ENCODE data around the gene AADAC. TPM values are rescaled to one million over a fixed set of nuclear protein-coding genes. Genes with fewer than 3 reads are reported as not detected.

Gene AADAC
- total and polyA plus RNA-seq, 7 donors: not detected

GRCh38 chr3:151835751-151836525 lies 22.0 kb downstream of the AADAC start:
- Histone ChIP-seq H3K27ac (no peak overlapping the region), H3K4me1 (peaks cover 0 to 17% (median 12%) of the 10 kb centered on the region in 4 donors), H3K4me3 (no peak overlapping the region), H3K36me3 (no peaks in the 10 kb centered on the region), H3K9me3 (no peaks in the 10 kb centered on the region), H3K27me3 (no peaks in the 10 kb centered on the region)
- DNase-seq: no peak
- intact Hi-C loops (cut with DNase I): loop anchor here (5.0 to 10.0 kb wide), 3 partner anchors 81 to 611 kb away; no protein-coding TSS in a partner anchor
- 65 to 80% methylated on average over 5 of the region's 5 CpGs for WGBS, 2 donors
- TF ChIP-seq EP300 (IDR thresholded peaks at IDR 0.05) (no peak), POLR2AphosphoS5 (IDR thresholded peaks at IDR 0.05) (no peak), POLR2A (IDR thresholded peaks at IDR 0.05) (no peak)
- TF ChIP-seq, protein P1, sequence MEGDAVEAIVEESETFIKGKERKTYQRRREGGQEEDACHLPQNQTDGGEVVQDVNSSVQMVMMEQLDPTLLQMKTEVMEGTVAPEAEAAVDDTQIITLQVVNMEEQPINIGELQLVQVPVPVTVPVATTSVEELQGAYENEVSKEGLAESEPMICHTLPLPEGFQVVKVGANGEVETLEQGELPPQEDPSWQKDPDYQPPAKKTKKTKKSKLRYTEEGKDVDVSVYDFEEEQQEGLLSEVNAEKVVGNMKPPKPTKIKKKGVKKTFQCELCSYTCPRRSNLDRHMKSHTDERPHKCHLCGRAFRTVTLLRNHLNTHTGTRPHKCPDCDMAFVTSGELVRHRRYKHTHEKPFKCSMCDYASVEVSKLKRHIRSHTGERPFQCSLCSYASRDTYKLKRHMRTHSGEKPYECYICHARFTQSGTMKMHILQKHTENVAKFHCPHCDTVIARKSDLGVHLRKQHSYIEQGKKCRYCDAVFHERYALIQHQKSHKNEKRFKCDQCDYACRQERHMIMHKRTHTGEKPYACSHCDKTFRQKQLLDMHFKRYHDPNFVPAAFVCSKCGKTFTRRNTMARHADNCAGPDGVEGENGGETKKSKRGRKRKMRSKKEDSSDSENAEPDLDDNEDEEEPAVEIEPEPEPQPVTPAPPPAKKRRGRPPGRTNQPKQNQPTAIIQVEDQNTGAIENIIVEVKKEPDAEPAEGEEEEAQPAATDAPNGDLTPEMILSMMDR (IDR thresholded peaks at IDR 0.05): no peak

DNA sequence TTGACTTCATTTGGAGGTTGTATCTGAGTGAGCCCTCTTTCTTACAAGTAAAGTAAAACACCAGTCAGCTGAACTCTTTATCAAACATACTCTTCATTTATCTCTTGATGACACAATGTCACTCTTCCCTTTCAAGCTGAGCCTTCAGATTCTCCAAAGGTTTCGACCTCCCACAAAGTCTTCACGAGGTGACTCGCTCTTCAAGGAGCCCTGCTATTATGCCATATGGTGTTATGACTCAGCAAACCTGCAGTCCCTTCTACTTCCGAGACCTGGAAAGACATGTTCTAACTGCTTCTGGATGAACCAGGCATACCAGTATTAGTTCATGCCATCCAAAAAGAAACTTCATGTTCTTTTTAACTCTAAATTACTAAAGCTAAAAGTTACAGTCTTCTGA lies 23.1 kb downstream of the AADAC start:
- Histone ChIP-seq H3K27ac (no peak overlapping the region), H3K4me1 (peaks cover 0 to 17% (median 12%) of the 10 kb centered on the region in 4 donors)
- intact Hi-C loops (cut with DNase I): loop anchor here (5.0 to 10.0 kb wide), 3 partner anchors 80 to 612 kb away; no protein-coding TSS in a partner anchor

DNA sequence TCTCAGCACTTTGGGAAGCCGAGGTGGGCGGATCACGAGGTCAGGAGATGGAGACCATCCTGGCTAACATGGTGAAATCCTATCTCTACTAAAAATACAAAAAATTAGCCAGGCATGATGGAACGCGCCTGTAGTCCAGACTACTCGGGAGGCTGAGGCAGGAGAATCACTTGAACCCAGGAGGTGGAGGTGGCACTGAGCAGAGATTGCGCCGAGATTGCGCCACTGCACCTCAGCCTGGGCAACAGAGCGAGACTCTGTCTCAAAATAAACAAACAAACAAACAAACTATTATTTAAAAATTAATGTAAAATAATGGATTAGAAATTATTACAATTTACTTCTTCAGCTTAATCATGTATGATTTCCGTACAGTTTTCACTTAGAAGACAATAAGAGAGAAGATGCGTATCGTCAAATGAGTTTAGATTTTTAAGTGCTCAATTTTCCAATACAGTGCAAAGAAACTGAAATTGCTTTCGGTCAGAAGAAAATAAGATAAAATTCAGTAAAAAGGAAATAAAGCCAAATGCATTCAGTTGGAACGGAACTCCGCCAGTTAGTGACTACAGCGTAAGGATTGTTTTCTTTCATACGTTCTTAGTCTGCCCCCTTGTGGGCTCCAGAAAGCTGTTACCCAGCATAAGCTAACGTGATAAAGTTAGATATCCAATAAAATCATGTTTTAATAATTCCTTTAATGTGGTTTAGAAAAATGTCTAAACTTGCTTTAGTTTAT lies 24.8 kb downstream of the AADAC start:
- Histone ChIP-seq H3K9me3 (no peaks in the 10 kb centered on the region), H3K27me3 (no peaks in the 10 kb centered on the region), H3K27ac (no peak overlapping the region), H3K4me1 (peaks cover 0 to 17% (median 12%) of the 10 kb centered on the region in 4 donors), H3K36me3 (no peaks in the 10 kb centered on the region), H3K4me3 (peak overlapping the region in 1 of 4 donors; percentile 13)
- peak; percentile 66 for DNase-seq
- intact Hi-C loops (cut with DNase I): loop anchor here (1.0 to 10.0 kb wide), 4 partner anchors 79 to 614 kb away; no protein-coding TSS in a partner anchor
- 55 to 61% methylated on average over 19 of the region's 19 CpGs for WGBS, 2 donors
- TF ChIP-seq POLR2AphosphoS5 (IDR thresholded peaks at IDR 0.05): no peak
- no peak for TF ChIP-seq POLR2A (IDR thresholded peaks at IDR 0.05)
- TF ChIP-seq EP300 (IDR thresholded peaks at IDR 0.05): no peak
- TF ChIP-seq, protein P1 (IDR thresholded peaks at IDR 0.05): peak; percentile 21 to 84 (median 76)

More for the DNA sequence above, 23.1 kb downstream of the AADAC start:
- Histone ChIP-seq H3K36me3 (no peaks in the 10 kb centered on the region), H3K9me3 (no peaks in the 10 kb centered on the region), H3K27me3 (no peaks in the 10 kb centered on the region), H3K4me3 (no peak overlapping the region)
- no peak for DNase-seq
- TF ChIP-seq POLR2AphosphoS5 (IDR thresholded peaks at IDR 0.05) (no peak), EP300 (IDR thresholded peaks at IDR 0.05) (no peak), POLR2A (IDR thresholded peaks at IDR 0.05) (no peak)
- 58% methylated on average over 4 of the region's 4 CpGs for WGBS, 2 donors

- H3K36me3 ChIP-seq: no peaks in the 10 kb centered on the region
- intact Hi-C loops (cut with DNase I): loop anchor here (1.0 to 10.0 kb wide), 4 partner anchors 78 to 614 kb away; no protein-coding TSS in a partner anchor
- peaks cover 0 to 17% (median 12%) of the 10 kb centered on the region in 4 donors for H3K4me1 ChIP-seq
- no peak overlapping the region for H3K27ac ChIP-seq
- H3K9me3 ChIP-seq: no peaks in the 10 kb centered on the region
- WGBS, 2 donors: 69 to 87% methylated on average over 1 of the region's 1 CpG
- TF ChIP-seq POLR2A (IDR thresholded peaks at IDR 0.05): no peak
- TF ChIP-seq, protein P1 (IDR thresholded peaks at IDR 0.05): no peak
- TF ChIP-seq POLR2AphosphoS5 (IDR thresholded peaks at IDR 0.05): no peak
- TF ChIP-seq EP300 (IDR thresholded peaks at IDR 0.05): no peak
- no peak for DNase-seq
- no peaks in the 10 kb centered on the region for H3K27me3 ChIP-seq
- H3K4me3 ChIP-seq: no peak overlapping the region
Observed at GRCh38 chr3:151839313-151839631, 25.4 kb downstream of the AADAC start.

GRCh38 chr3:151841801-151842200 lies 27.9 kb downstream of the AADAC start:
- 84 to 91% methylated on average over 6 of the region's 6 CpGs for WGBS, 2 donors
- no peak overlapping the region for H3K27ac ChIP-seq

More at GRCh38 chr3:151841801-151842200, 27.9 kb downstream of the AADAC start:
- TF ChIP-seq, protein P1 (IDR thresholded peaks at IDR 0.05): no peak
- TF ChIP-seq POLR2AphosphoS5 (IDR thresholded peaks at IDR 0.05) (no peak), EP300 (IDR thresholded peaks at IDR 0.05) (no peak), POLR2A (IDR thresholded peaks at IDR 0.05) (no peak)
- no peak overlapping the region for H3K4me3 ChIP-seq
- no peak for DNase-seq
- no peaks in the 10 kb centered on the region for H3K27me3 ChIP-seq
- H3K4me1 ChIP-seq: peaks cover 0 to 7% (median 6%) of the 10 kb centered on the region in 4 donors
- intact Hi-C loops (cut with DNase I): no loop called here
- no peaks in the 10 kb centered on the region for H3K36me3 ChIP-seq
- H3K9me3 ChIP-seq: no peaks in the 10 kb centered on the region
